Gastrocnemius medialis (tissue), 4 donors: ENCODE measurements around the gene DDX31.

ENCODE experiments used
- POLR2A ChIP-seq, 2 donors: fragments of 450-650 bp; IDR thresholded peaks; one replicate each; pipeline ENCODE4 v1.6.1; 2017; ENCODE audit warnings: antibody characterized with exemption in 2 of 2, mild to moderate bottlenecking in 2 of 2, moderate library complexity in 2 of 2
- TF ChIP-seq, protein P1 (sequence below), 5 experiments: fragments of 450-650 bp in 3 of 5; fragments of 200-600 bp in 2 of 5; sonication (generic) in 2 of 5; IDR thresholded peaks in 4 of 5; conservative IDR thresholded peaks in 1 of 5; 1 replicate in 4 of 5; 2 replicates in 1 of 5; pipeline ENCODE4 v1.5.1; 2016 to 2019; ENCODE audit warnings: antibody characterized with exemption in 5 of 5, mild to moderate bottlenecking in 3 of 5, moderate library complexity in 3 of 5

DNA sequence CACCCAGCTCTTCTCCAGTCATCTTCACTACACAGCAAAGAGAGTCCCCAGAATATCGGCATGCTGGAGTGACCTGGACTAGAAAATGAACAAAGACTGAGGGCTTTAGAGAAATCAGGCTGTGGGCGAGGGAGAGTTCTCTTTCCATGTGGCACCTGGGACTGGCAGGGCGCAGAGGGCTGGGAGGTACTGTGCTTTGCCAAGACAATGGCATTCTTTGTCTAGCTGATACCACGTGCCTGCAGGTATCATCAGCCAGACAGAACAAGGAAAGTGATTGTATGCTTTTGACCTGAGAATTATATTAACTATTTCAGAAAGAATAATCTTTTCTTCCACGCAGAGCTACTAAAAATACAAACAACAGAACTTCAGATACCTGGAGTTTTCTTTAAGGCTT lies 30.5 kb downstream of the DDX31 start:
- TF ChIP-seq, protein P1, sequence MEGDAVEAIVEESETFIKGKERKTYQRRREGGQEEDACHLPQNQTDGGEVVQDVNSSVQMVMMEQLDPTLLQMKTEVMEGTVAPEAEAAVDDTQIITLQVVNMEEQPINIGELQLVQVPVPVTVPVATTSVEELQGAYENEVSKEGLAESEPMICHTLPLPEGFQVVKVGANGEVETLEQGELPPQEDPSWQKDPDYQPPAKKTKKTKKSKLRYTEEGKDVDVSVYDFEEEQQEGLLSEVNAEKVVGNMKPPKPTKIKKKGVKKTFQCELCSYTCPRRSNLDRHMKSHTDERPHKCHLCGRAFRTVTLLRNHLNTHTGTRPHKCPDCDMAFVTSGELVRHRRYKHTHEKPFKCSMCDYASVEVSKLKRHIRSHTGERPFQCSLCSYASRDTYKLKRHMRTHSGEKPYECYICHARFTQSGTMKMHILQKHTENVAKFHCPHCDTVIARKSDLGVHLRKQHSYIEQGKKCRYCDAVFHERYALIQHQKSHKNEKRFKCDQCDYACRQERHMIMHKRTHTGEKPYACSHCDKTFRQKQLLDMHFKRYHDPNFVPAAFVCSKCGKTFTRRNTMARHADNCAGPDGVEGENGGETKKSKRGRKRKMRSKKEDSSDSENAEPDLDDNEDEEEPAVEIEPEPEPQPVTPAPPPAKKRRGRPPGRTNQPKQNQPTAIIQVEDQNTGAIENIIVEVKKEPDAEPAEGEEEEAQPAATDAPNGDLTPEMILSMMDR (IDR thresholded peaks at IDR 0.05 in 4 of 5, conservative IDR thresholded peaks at IDR 0.05 in 1 of 5): no peak
- TF ChIP-seq POLR2A (IDR thresholded peaks at IDR 0.05): no peak
